Adrenal gland (tissue), 5 donors: ENCODE results near the gene NEGR1.

Experiments
- CTCF ChIP-seq, 6 experiments: fragments of 450-650 bp in 4 of 6; fragments of 200-600 bp in 2 of 6; sonication (generic) in 1 of 6; IDR thresholded peaks; 1 replicate in 5 of 6; 2 replicates in 1 of 6; pipeline versions ENCODE4 v1.5.1 to v1.8.0; 2016 to 2021; ENCODE audit warnings: antibody characterized with exemption in 6 of 6, mild to moderate bottlenecking in 2 of 6, moderate library complexity in 1 of 6
- POLR2A ChIP-seq, 2 donors: fragments of 450-650 bp; IDR thresholded peaks; one replicate each; pipeline ENCODE4 v1.6.1; 2017; ENCODE audit warnings: antibody characterized with exemption in 2 of 2, mild to moderate bottlenecking in 2 of 2, moderate library complexity in 1 of 2
- donor health status: DM: no; HTN: no; CAD: no.

DNA sequence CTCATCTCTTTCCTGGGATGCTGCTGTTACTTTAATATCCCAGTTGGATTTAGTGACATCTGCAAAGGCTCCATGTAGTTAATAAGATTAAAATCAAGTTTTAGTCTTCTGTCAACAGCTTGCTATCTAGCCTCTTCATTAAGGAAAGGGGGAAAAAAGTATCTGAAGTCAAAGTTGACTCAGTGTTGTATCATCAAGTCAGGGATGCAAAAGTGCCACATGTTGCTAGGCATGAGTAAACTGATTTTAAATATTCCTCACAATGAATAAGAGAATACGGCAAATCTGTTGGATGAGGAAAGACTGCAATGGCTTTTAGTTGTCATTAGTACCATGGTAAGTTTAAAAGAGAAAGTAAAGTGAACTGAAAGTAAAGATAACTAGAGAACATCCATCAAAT, 818.3 kb downstream of the NEGR1 start:
- TF ChIP-seq POLR2A (IDR thresholded peaks at IDR 0.05) (no peak), CTCF (IDR thresholded peaks at IDR 0.05) (no peak)
